ENCODE results near the gene PEPD.

PEPD gene

DNA sequence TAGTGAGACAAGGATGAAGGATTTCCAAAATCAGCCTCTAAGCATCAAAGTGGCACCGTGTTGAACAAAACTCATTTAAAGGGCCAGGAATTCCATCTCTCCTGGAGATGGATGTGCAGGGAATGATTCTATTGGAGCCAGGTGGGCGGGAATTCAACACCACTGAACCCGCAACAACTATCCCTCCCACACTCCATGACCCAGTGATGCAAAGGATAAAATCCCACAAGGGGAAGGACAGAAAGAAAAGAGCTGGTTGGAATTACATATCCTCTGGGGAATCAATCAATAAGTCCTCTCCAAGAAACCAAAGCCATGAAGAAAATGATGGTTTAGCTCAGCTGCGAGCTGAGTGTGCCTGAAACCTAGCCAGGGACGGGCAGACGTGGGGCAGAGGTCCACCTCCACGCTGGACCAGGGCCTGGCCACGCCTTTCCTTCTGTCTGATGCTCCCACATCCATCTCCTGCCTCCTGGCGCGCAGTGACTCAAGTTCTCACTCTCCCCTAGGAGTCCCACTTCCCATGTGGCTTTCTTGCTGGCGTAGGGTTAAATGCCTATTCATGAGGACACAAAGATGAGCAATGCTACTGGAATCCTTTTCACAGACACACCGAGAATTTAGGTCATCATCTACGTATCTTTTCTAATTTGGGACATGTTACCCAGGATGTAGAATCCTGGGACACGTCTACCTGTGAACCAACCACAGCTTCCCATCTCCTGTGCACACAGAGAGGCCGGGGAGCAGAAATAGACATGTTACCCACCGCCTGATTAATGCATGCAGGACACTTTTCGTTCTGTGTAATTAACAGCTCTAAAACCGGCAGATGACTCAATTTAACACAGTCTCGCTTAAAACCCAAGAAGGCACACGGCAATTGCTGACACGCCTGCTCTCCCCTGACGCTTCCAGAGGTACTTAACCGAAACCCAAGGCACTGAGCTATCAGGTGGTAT lies 48.6 kb downstream of the PEPD start:
- peak; percentile 8 for DNase-seq (ENCODE audit: low read depth)

DNA sequence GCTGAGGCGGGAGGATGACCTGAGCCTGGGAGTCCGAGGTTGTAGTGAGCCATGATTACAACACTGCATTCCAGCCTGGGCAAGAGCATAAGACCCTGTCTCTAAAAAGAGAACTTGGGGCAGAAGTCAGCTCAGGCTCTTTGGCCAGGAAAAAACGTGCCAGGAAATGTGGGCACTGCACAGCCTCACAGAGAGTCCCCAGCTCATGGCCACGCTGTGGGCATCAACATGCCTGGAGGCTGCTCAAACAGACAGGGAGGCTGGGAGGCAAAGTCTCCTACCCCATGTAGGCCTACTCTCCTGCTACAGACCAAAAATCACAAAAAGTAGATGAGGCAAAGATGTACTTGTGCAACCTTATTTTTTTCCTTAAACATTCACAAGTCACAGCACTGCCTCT lies 49.4 kb downstream of the PEPD start:
- no peak for DNase-seq (ENCODE audit: low read depth)

DNA sequence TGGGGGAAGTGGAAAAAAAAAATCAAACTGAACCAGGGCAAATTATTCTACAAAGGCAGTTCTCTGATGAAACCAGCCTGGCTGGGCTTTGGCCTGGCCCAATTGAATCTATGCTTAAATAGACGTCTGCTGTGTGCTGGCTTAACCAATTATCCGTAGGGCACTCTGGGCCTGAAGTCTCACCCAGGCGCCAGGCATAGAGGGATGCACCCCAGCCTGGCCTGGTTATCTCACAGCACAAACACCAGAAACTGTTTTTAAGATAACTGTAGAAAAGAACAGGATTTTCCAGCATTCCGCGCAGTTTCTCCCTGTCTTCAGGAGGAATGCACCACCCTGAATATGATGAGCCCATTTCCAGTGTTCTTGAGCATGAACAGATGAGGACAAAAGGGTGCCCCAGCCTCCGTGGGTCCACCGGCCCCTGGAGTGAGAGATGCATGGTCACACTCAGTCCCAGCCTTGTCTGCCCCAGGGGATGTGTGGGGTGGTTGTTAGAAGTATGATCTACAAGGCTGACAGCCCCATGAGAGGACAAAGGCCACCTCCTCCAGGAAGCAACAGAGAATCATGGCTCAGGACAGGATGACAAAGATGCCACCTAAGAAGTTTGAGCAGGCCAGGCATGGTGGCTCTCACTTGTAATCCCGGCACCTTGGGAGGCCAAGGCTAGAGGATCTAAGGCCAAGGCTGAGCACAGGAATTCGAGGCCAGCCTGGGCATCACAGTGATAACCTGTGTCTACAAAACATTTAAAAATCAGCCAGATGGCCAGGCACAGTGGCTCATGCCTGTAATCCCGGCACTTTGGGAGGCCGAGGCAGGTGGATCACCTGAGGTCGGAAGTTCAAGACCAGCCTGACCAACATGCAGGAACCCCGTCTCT lies 50.2 kb downstream of the PEPD start:
- DNase-seq (ENCODE audit: low read depth) = no peak

DNA sequence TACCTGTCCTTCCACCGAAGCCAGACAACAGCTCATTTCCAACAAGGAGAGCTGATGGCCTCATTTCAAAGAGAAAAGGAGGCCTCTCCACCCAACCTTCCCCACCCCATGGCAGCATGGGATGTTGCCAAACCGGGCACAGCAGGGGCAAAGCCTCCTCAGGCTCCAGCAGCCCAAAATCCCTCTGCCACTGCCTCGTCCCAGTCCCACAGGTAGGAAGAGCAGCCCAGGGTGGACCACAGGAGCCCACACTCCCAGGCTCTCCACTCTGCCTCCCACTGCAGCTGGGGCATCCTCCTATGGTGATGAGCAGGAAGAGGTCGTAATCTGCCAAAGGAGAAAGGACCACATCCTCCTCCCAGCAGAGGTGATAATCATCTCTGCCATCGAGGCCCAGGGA lies 50.9 kb downstream of the PEPD start:
- no peak for DNase-seq (ENCODE audit: low read depth)

DNA sequence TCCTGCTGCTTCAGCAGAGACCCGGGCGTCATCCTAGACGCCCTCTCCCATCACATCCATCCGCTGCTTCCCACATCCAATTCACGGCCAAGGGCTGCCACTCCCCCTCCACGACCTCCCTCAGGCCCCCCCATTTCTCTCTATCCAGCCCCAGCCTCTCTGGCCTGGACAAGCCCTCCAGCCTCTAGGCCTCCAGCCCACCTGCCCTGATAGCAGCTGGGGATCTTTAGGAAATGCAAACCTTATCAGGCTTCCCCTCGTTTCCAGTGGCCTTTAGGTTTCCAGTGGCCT lies 51.6 kb downstream of the PEPD start:
- no peak for DNase-seq (ENCODE audit: low read depth)

DNA sequence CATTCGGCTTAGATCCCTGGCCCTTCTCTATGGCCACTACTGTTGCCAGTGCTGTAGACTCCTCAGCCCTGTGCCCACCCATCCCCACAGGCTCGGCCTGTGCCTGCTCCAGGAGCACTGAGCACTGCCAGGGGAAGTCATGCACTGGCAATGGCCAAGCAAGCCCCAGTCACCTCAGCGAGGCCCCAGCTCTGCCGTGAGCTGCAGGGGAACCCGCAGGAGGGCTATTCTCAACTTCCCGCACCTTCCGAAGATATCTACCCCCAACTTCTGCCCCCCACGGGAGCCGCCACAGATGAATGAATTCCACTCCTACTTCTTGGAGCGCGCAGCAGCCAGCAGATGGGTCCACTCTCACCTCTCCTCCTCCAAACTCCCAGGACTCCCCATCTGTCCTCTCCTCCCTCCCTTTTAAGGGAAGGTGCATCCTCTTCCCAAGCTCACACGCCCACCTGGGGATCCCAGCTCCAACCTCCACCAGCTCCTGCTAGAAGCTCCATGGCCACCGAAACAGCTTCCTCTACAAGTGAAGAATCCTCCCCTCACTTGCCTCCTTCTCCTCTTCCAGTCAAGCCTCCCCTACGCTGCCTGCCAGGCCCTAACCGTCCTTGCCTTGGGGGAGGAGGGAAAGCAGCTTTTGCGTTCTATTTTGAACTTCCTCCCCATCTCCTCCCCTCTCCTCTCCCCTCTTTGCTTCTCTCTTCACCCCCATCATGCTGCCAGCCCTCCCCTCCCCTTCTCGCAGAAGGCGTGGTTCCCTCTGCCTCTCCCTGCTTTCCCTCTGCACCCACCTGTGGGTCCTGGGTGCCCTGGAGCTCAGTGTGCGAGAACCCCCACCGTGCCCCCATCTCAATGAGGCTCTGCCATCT lies 52.2 kb downstream of the PEPD start:
- DNase-seq (ENCODE audit: low read depth) = no peak

DNA sequence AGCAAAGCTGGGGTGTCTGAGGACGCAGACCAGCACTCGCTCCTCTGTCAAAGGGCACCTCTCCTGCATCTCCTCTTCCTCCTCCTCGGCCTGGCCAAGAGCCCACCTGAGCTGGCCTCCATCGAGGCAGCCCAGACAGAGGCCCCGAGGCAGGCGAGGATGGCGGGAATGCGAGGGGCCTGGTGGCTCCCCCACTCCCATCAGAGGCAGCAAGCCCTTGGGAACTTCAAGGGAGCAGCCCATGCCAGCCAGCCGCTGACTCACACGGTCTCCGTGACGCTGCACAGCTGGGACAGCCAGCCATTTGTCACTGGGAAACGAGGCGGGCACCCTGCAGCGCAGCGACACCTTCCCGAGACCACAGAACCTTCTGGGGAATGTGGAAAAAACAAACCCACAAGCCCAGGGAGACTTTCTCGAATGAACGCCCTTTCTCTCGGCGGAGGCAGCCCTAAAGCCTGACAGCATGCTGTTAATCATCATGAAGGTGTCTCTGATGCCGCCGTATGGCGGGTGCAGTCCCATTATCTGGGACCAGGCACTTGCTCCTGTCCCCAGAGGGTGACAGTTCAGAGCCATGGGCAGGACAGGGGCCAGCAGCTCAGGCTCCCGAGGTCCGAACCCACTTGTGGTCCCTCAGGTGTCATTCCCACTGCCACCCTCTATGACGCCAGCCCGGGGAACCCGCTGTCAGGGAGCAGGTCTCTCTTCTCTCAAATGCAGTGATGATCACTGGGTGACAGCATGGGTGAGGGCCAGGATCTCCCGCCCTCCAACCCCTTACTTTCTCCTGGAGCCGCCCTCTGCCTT lies 53.0 kb downstream of the PEPD start:
- no peak for DNase-seq (ENCODE audit: low read depth)

DNA sequence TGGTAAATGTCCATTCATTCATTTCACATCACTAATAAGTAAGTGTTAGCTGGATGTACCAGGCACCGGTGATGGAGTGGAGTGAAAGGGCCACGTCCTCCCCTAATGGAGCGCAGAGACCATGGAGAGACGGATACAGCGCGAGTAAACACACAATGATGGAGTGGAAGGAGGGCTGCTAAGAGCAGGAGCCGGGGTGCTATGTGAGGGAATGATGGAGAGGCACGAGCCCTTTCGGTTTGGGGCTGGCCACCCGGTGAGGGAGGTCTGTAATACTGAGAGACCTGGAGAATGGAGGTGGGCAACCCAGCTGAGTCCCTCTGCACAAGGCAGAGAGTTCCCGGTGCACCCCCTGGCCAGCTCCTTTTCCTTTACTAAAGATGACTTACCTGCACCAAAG lies 53.7 kb downstream of the PEPD start:
- no peak for DNase-seq (ENCODE audit: low read depth)

DNA sequence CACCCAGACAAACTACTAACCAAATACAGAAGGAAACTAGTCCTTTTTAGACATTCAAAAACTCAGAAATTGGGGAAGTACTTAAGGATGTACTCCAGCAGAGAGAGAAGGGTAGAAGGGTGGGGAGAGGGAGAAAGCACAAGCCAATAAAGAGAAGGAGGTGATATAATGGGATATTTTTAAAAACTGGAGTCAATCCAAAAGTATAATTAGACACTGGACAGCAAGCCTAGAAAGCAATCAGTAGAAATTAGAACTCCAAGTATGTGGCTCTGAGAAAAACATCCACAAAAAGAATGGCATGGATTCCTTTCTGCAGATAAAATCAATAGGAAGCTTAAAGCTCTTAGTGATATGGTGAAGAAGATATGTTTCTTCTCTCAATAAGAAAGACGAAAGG lies 55.8 kb downstream of the PEPD start:
- no peak for DNase-seq (ENCODE audit: low read depth)

DNA sequence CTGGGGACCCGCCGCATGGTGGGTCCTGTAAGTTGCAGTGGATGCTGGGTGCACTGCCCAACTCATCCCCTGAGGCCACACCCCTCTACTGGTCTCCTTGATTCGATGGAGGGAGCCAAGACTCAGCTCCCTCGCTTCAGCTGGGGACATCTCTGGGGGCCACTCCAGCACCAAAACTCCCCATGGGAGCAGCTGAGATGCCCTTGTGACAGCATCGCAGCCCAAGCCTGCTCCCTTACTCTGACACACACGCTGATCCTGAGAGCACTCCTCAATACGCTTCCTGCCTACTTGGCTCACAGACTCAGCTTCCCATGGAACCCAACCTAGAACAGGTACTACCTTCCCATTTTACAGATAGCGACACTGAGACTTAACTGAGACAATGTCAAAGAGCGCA lies 56.2 kb downstream of the PEPD start:
- DNase-seq (ENCODE audit: low read depth) = no peak

DNA sequence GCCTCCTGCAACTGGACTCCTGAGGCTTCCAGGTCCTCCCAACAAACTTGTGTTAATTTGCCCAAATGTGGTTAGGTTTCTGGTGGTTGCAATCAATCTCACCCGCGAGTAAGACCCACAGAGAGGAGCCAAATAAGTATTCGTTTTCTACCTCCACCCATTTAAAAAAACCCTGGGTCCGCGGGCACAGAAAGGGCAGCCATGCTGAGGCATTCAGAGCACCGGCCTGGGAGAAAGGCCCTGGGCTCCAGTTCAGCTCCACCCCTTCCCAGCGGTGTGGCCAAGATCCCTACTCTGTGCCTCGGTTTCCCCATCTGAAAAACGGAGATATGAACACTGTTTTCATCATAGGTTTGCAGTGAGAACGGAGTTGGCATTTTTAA lies 56.9 kb downstream of the PEPD start:
- DNase-seq (ENCODE audit: low read depth) = no peak

DNA sequence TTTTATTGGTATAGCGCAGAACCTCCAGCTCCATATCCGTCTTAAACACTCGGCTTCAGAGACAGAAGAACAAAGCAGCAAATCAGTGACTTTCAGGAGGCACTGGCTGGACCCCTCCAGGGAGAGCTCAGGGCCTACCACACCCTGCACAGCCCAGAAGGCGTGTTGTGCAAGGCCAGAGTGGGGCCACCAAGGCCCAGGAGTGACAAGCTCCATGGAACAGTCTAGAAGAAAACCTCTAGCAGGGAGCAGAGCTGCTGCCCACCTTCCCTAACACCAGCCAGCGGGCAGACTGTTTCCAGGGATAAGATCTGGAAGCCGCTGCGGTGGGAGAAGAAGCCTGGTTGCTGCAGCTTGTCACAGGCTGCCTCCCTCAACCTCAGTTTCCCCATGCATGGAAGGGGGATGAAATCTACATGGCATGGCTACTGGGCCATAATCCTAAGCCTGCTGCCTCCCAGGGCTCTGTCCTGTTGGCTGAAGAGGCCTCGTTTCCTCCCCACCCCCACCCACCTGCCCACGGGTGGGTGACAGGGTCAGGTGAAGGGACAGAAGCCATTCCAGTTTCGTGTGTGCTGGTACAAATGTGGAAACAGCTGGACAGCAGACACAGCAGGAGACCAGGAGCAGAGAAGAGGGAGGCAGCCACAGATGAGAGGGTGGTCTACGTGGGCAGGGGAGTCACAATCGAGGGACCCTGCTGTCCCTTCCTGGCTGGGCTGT lies 57.4 kb downstream of the PEPD start:
- DNase-seq (ENCODE audit: low read depth) = no peak

DNA sequence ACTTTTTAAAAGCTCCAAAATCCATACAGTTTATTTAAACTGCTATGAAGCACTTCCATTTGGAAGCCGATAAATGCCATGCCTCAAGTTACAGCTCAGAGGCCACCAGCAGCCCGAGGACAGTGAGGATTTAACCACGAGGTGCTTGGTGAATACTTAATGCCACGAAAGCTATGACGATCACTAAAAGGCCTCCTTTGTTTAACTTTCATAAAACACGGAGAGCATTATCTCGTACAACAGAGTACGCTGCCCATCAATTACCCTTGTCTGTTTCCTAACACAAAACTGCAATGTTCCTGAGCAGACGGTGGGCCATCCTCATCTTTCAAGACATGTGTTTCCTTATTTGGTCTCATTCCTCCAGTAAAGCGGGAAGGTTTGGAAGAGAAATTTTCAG lies 58.4 kb downstream of the PEPD start:
- DNase-seq (ENCODE audit: low read depth) = no peak

DNA sequence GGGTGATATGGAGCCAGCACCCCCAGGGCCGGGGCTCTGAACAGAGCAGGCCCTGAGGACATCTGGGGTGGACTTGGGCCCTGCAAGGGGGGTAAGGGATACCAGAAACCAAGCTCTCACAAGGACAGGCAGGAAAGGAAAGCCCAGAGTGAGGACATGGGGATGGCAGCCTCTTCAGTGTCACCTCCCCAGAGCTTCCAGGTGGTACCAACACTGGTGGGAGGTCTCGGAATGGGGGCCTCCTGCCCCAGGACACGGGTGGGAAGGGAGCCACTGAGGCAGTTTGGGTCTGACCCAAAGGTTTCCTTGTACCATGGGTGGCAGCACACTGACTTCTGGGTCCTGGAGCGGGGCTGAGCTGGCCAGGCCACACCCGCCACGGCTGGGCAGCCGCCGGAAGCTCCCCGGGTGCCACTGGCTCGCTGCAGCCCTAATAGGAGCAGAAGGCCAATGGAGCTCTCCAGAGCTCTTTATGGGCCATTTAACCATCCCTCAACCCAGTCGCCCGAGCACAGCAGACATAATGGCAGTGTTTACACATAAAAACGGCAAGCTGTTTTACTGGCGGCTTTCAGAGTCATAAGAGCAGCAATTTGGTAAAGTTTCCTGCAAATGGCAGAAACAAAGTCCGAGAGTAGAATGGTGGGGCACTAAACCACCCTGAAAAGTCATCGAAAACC lies 59.3 kb downstream of the PEPD start:
- no peak for DNase-seq (ENCODE audit: low read depth)

DNA sequence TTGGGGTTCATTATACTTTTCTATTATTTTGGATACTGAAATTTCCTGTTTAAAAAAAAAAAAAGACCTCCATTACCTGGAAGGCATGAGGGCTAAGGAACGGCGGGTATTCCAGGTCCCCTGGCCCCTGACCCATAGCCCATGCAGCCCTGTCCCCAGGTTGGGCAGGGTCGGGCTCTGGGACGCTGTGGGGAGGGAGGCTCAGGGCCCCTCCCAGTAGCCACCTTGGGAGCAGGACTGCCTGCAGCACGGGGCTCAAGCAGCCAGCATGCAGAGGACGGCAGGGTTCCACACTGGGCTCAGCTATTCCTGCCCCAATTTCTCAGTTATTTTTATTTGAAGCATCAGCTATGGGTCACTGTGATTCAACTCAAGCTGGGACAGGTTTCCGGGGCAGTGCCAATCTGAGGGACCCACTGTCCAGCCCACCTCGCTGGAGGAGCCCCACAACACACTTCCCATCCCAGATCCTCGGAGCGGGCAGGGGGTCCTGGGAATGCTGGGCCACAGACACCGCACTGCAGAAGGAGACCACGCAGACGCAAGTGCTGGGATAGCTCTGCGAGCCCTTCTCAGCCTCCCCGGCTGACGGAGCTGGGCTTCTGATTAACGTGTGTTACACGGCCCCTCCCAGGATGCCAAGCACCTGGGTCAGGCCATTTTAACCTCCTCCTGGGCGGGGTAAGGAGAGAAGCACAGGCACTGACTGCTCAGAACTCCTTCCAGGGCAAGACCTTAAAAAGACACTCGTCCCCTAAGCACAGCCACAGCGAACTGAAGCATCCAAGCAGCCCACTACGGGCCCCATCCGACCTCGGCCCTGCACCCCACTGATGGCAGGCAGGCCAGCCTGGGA lies 60.1 kb downstream of the PEPD start:
- no peak for DNase-seq (ENCODE audit: low read depth)

DNA sequence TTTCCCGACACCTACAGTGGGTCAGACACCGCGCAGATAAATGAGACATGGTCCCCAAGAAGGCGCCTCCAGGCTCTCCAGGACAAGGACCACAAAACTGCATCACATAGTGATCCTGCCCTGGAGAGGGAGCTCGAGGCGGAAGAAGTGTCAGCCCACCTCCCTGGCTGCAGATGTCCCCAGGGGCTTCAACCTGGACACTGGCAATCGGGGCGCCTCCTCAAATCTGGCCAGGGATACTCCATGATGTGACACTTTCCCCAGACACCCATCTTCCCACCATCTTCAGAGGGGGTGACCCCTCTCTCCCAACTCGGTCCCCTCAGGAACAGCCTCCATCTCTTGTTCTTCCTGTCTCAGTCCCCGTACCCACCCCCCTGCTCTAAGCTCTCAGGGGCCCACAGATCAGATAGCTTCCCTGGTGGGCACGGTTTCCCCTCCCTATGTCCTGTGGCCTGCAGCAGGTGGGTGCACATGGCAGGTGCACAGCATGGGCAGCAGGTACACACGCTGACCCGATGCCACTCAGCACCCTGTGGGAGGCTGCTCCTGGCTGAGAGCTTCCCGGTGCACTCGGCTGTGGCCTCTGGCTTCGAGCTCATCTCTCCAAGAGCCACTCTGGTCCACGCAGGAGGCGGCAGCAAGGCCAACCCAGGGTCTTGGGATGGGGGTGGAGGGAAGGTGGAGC lies 61.2 kb downstream of the PEPD start:
- no peak for DNase-seq (ENCODE audit: low read depth)

DNA sequence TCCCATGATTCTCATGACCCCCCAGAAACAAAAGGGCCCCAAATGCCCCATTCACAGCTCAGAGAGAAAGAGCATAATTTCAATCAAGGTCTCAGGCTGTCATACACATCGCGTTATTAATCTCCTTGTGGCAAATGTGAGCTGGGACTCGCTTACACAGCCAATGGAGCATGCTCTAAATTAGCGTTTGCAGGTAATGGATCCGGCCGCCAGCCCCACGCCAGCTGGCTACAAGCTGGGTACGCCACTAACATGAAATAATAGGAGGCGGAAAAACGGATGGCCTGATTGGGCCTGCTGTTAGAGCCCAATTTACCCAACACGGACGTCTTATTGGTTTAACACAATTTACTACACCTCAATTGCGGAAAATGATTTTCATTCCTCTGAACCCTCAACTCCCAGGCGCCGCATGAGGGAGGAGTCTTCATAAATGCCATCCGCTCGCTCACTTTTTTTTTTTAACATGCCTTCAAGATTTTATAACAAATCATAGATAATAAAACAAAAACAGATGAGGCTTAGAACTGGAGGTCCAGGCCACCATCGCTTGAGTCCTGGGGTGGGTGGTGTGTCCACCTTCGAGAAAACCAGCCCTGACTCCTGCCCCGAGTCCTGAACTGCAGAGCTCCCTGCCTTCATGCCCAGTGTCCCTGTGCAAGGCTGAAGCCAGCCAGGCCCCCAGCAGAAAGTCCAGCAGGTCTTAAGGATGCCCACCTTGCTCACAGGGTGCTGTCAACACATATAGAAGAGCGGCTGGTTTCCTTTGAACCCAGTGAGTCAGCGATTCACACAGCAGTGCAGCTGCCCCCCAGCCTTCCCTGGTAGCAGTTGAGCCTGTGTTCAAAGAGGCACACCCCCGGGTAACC lies 62.1 kb downstream of the PEPD start:
- no peak for DNase-seq (ENCODE audit: low read depth)

DNA sequence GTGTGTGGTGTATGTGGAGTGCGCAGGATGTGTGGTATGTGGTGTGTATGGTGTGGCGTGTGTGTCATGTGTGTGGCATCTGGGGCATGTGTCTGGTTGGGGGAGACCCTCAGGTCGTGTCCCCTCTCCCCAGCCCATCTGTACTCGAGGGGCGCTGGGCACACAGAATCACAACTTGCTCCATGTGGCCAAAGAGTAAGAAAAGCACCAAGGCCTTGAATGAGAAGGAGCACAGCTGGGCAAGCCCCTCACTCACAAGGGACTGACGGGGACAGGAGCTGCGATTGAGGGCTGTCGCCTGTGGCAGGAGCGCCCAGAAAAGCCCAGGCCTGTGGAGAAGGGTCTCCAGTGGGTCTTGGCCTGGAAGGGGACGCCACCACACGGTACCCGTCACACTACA lies 62.8 kb downstream of the PEPD start:
- no peak for DNase-seq (ENCODE audit: low read depth)

Measured in fibroblast of the conjunctiva (primary cell).